Measurements from ENCODE around the gene RAPGEF1.
"Not testable (repeated sequence)": the region's sequence is repeated elsewhere in the genome, so short reads cannot be mapped to it uniquely, and the experiment has no call there.

RAPGEF1 gene

DNA sequence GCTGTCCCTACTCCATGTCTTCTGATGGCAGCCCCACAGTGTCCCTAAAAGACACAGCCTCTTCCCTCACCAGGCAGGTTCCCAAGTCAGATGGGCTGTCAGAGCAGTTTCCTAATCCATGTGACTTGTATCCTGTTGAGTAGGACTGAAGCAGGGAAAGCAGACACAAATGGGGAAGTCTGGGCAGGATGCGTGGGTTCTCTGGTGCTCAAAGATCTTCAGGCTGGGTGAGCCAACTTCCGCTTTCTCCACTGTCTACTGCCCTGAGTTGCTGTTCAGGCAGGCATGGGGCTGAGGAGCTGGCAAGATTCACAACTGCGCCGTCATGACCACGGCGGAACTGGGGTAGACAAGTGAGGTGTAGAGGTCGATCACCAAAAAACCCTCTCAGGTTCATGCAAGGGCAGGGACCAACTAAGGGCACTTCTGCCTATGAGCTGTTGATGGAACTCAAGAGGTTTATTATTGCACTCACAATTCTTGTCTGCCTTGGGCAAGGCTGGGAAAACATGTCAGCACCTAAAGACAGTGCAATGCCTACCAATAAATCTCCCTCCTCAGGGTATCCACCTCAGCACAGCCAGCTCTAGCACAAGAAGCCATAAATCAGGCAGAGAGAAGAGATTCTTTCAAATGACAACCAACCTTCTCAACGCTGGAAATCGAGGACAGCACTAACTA, 83.4 kb downstream of the RAPGEF1 start:
- Histone ChIP-seq H2BK5ac (ENCODE audit: low read length) (no peak overlapping the region), H3K4me3 (ENCODE audit: low read length) (no peak overlapping the region), H3K4ac (ENCODE audit: low read depth, low read length) (no peak overlapping the region), H3K27ac (ENCODE audit: low read depth, low read length) (no peak overlapping the region), H3K4me1 (ENCODE audit: control insufficient read depth, low read depth, low read length) (peaks cover 13% of the 10 kb centered on the region), H3K79me2 (ENCODE audit: control insufficient read depth, insufficient read depth, low read length) (peaks cover 10% of the 10 kb centered on the region), H3K79me1 (ENCODE audit: low read length) (peaks cover 8% of the 10 kb centered on the region), H3K56ac (ENCODE audit: low read length) (peak overlapping the region; percentile 10), H2BK120ac (ENCODE audit: low read depth, low read length) (no peak overlapping the region), H3K36me3 (ENCODE audit: control insufficient read depth, insufficient read depth, low read length) (no peaks in the 10 kb centered on the region), H2BK15ac (replicated peaks; ENCODE audit: low read depth) (no peak overlapping the region), H4K8ac (ENCODE audit: low read depth, low read length) (no peak overlapping the region), H3K4me2 (ENCODE audit: low read length) (no peak overlapping the region), H3K27me3 (ENCODE audit: insufficient read depth, low read length, poor library complexity) (no peaks in the 10 kb centered on the region), H3K9ac (ENCODE audit: low read length) (no peak overlapping the region), H3K18ac (ENCODE audit: low read length) (no peak overlapping the region), H2AK5ac (ENCODE audit: low read length) (no peak overlapping the region), H4K5ac (ENCODE audit: low read length) (no peak overlapping the region), H3K23ac (ENCODE audit: low read length) (no peak overlapping the region)
- no peak for DNase-seq
- WGBS (ENCODE audit: extremely low coverage, insufficient coverage, low lambda C conversion rate): no CpG with 5 or more reads among the region's 9 CpGs

DNA sequence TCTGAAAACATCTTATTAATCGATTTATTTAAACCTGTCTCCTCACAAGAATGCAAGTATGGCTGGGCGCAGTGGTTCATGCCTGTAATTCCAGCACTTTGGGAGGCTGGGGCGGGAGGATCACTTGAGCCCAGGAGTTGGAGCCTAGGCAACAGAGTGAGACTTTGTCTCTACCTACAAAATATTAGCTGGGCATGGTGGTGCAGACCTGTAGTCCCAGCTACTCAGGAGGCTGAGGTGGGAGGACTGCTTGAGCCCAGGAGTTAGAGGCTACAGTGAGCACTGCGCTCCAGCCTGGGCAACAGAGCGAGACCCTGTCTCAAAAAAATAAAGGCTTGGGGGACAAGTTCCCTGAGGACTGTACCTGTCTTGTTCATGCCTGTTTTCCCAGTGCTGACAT, 85.5 kb downstream of the RAPGEF1 start:
- not testable (repeated sequence) for H3K56ac ChIP-seq (ENCODE audit: low read length); H3K27ac ChIP-seq (ENCODE audit: low read depth, low read length); H2AK5ac ChIP-seq (ENCODE audit: low read length); H2BK15ac ChIP-seq (replicated peaks; ENCODE audit: low read depth); H2BK120ac ChIP-seq (ENCODE audit: low read depth, low read length); H4K5ac ChIP-seq (ENCODE audit: low read length); DNase-seq; H3K4me1 ChIP-seq (ENCODE audit: control insufficient read depth, low read depth, low read length); H2BK5ac ChIP-seq (ENCODE audit: low read length); H3K27me3 ChIP-seq (ENCODE audit: insufficient read depth, low read length, poor library complexity); H3K79me2 ChIP-seq (ENCODE audit: control insufficient read depth, insufficient read depth, low read length); H3K79me1 ChIP-seq (ENCODE audit: low read length); H3K4me2 ChIP-seq (ENCODE audit: low read length); H3K18ac ChIP-seq (ENCODE audit: low read length); H4K8ac ChIP-seq (ENCODE audit: low read depth, low read length); H3K36me3 ChIP-seq (ENCODE audit: control insufficient read depth, insufficient read depth, low read length); H3K4ac ChIP-seq (ENCODE audit: low read depth, low read length); H3K9ac ChIP-seq (ENCODE audit: low read length); H3K23ac ChIP-seq (ENCODE audit: low read length); H3K4me3 ChIP-seq (ENCODE audit: low read length)
- no CpG with 5 or more reads among the region's 5 CpGs for WGBS (ENCODE audit: extremely low coverage, insufficient coverage, low lambda C conversion rate)

- Histone ChIP-seq H3K4me2 (ENCODE audit: low read length) (no peak overlapping the region), H4K5ac (ENCODE audit: low read length) (no peak overlapping the region), H3K27me3 (ENCODE audit: insufficient read depth, low read length, poor library complexity) (no peaks in the 10 kb centered on the region), H2BK5ac (ENCODE audit: low read length) (no peak overlapping the region), H3K56ac (ENCODE audit: low read length) (no peak overlapping the region), H3K27ac (ENCODE audit: low read depth, low read length) (no peak overlapping the region), H3K79me1 (ENCODE audit: low read length) (peaks cover 4% of the 10 kb centered on the region), H3K4ac (ENCODE audit: low read depth, low read length) (no peak overlapping the region), H3K18ac (ENCODE audit: low read length) (no peak overlapping the region), H3K36me3 (ENCODE audit: control insufficient read depth, insufficient read depth, low read length) (no peaks in the 10 kb centered on the region), H3K23ac (ENCODE audit: low read length) (no peak overlapping the region), H2BK120ac (ENCODE audit: low read depth, low read length) (no peak overlapping the region), H2AK5ac (ENCODE audit: low read length) (no peak overlapping the region), H3K4me3 (ENCODE audit: low read length) (no peak overlapping the region), H3K9ac (ENCODE audit: low read length) (no peak overlapping the region), H3K4me1 (ENCODE audit: control insufficient read depth, low read depth, low read length) (no peaks in the 10 kb centered on the region), H3K79me2 (ENCODE audit: control insufficient read depth, insufficient read depth, low read length) (peaks cover 4% of the 10 kb centered on the region), H2BK15ac (replicated peaks; ENCODE audit: low read depth) (no peak overlapping the region), H4K8ac (ENCODE audit: low read depth, low read length) (no peak overlapping the region)
- WGBS (ENCODE audit: extremely low coverage, insufficient coverage, low lambda C conversion rate): no CpG with 5 or more reads among the region's 3 CpGs
- no peak for DNase-seq
These were observed 88.3 kb downstream of the RAPGEF1 start for GRCh38 chr9:131651599-131651998.

DNA sequence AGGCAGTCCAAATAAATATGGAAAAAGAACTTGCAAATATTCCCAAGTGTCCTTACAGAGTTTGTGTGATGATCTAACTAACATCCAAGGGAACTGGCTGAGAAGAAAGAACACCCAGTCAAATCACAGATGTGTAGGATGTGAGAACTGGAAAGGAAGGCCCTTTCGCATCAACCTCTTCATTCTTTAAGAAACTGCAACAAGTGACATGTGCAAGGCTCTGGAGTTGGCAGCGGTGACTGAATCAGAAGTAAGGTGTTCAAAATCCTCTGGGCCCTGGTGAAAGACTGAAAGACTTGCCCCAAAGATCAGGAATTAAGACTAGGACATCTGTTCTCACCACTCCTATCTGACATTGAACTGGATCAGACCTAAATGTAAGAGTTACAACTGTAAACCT, 88.7 kb downstream of the RAPGEF1 start:
- Histone ChIP-seq H3K56ac (ENCODE audit: low read length) (no peak overlapping the region), H3K36me3 (ENCODE audit: control insufficient read depth, insufficient read depth, low read length) (no peaks in the 10 kb centered on the region), H2AK5ac (ENCODE audit: low read length) (no peak overlapping the region), H3K18ac (ENCODE audit: low read length) (no peak overlapping the region), H4K5ac (ENCODE audit: low read length) (no peak overlapping the region), H2BK5ac (ENCODE audit: low read length) (no peak overlapping the region), H3K9ac (ENCODE audit: low read length) (no peak overlapping the region), H2BK120ac (ENCODE audit: low read depth, low read length) (no peak overlapping the region), H2BK15ac (replicated peaks; ENCODE audit: low read depth) (no peak overlapping the region), H3K27ac (ENCODE audit: low read depth, low read length) (no peak overlapping the region), H3K4me3 (ENCODE audit: low read length) (no peak overlapping the region), H3K79me1 (ENCODE audit: low read length) (peaks cover 2% of the 10 kb centered on the region), H3K79me2 (ENCODE audit: control insufficient read depth, insufficient read depth, low read length) (peaks cover under 1% of the 10 kb centered on the region), H4K8ac (ENCODE audit: low read depth, low read length) (no peak overlapping the region), H3K4me1 (ENCODE audit: control insufficient read depth, low read depth, low read length) (no peaks in the 10 kb centered on the region), H3K27me3 (ENCODE audit: insufficient read depth, low read length, poor library complexity) (no peaks in the 10 kb centered on the region), H3K4me2 (ENCODE audit: low read length) (no peak overlapping the region), H3K4ac (ENCODE audit: low read depth, low read length) (no peak overlapping the region), H3K23ac (ENCODE audit: low read length) (no peak overlapping the region)
- no CpG with 5 or more reads among the region's 2 CpGs for WGBS (ENCODE audit: extremely low coverage, insufficient coverage, low lambda C conversion rate)
- DNase-seq: no peak

- Histone ChIP-seq H3K4ac (ENCODE audit: low read depth, low read length) (no peak overlapping the region), H2BK5ac (ENCODE audit: low read length) (no peak overlapping the region), H2BK120ac (ENCODE audit: low read depth, low read length) (no peak overlapping the region), H3K79me2 (ENCODE audit: control insufficient read depth, insufficient read depth, low read length) (no peaks in the 10 kb centered on the region), H3K9ac (ENCODE audit: low read length) (no peak overlapping the region), H3K18ac (ENCODE audit: low read length) (no peak overlapping the region), H2BK15ac (replicated peaks; ENCODE audit: low read depth) (no peak overlapping the region), H3K23ac (ENCODE audit: low read length) (no peak overlapping the region), H4K8ac (ENCODE audit: low read depth, low read length) (no peak overlapping the region), H4K5ac (ENCODE audit: low read length) (no peak overlapping the region), H3K4me3 (ENCODE audit: low read length) (no peak overlapping the region), H3K79me1 (ENCODE audit: low read length) (peaks cover 2% of the 10 kb centered on the region), H2AK5ac (ENCODE audit: low read length) (no peak overlapping the region), H3K56ac (ENCODE audit: low read length) (no peak overlapping the region), H3K27ac (ENCODE audit: low read depth, low read length) (no peak overlapping the region), H3K4me1 (ENCODE audit: control insufficient read depth, low read depth, low read length) (no peaks in the 10 kb centered on the region), H3K36me3 (ENCODE audit: control insufficient read depth, insufficient read depth, low read length) (no peaks in the 10 kb centered on the region), H3K4me2 (ENCODE audit: low read length) (no peak overlapping the region), H3K27me3 (ENCODE audit: insufficient read depth, low read length, poor library complexity) (no peaks in the 10 kb centered on the region)
- no CpG with 5 or more reads among the region's 4 CpGs for WGBS (ENCODE audit: extremely low coverage, insufficient coverage, low lambda C conversion rate)
- DNase-seq: no peak
These were observed 89.6 kb downstream of the RAPGEF1 start for GRCh38 chr9:131650254-131650653.

DNA sequence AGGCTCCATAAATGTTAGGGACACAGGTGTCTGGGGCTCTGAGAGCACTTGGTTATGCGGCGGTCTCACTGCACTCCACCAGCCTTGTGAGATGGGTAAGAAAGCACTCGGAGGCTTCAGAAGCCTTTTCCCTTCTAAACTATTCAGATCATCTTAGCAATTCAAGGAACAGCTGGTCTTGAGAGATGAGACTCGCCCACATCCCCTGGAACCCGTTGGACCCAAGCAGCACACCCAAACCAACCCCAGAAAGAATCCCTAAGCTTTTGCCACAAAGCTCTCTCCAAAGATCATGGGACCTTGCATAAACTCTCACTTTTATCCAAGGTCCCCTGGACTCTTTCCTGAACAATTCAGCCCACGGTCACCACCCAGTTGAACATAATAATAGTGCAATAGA, 90.2 kb downstream of the RAPGEF1 start:
- Histone ChIP-seq H3K18ac (ENCODE audit: low read length) (no peak overlapping the region), H2AK5ac (ENCODE audit: low read length) (no peak overlapping the region), H3K4ac (ENCODE audit: low read depth, low read length) (no peak overlapping the region), H3K4me1 (ENCODE audit: control insufficient read depth, low read depth, low read length) (no peaks in the 10 kb centered on the region), H3K36me3 (ENCODE audit: control insufficient read depth, insufficient read depth, low read length) (no peaks in the 10 kb centered on the region), H3K4me2 (ENCODE audit: low read length) (no peak overlapping the region), H4K8ac (ENCODE audit: low read depth, low read length) (no peak overlapping the region), H4K5ac (ENCODE audit: low read length) (no peak overlapping the region), H3K27ac (ENCODE audit: low read depth, low read length) (no peak overlapping the region), H2BK120ac (ENCODE audit: low read depth, low read length) (no peak overlapping the region), H3K23ac (ENCODE audit: low read length) (no peak overlapping the region), H2BK15ac (replicated peaks; ENCODE audit: low read depth) (no peak overlapping the region), H3K4me3 (ENCODE audit: low read length) (no peak overlapping the region), H3K79me2 (ENCODE audit: control insufficient read depth, insufficient read depth, low read length) (no peaks in the 10 kb centered on the region), H3K9ac (ENCODE audit: low read length) (no peak overlapping the region), H3K56ac (ENCODE audit: low read length) (no peak overlapping the region), H2BK5ac (ENCODE audit: low read length) (no peak overlapping the region), H3K79me1 (ENCODE audit: low read length) (peaks cover 1% of the 10 kb centered on the region), H3K27me3 (ENCODE audit: insufficient read depth, low read length, poor library complexity) (no peaks in the 10 kb centered on the region)
- no peak for DNase-seq
- WGBS (ENCODE audit: extremely low coverage, insufficient coverage, low lambda C conversion rate): no CpG with 5 or more reads among the region's 6 CpGs
